GM12801 (cell line): Measurements from ENCODE around the gene MLC1.

ENCODE experiments used
- TF ChIP-seq, protein P1 (sequence below): IDR thresholded peaks from one replicate; pipeline ENCODE4 v1.5.1; 2011; ENCODE audit warnings: control low read depth; ENCODE audit not compliant: insufficient read length; ENCODE audit errors: extremely low read depth

The MLC1 gene

DNA sequence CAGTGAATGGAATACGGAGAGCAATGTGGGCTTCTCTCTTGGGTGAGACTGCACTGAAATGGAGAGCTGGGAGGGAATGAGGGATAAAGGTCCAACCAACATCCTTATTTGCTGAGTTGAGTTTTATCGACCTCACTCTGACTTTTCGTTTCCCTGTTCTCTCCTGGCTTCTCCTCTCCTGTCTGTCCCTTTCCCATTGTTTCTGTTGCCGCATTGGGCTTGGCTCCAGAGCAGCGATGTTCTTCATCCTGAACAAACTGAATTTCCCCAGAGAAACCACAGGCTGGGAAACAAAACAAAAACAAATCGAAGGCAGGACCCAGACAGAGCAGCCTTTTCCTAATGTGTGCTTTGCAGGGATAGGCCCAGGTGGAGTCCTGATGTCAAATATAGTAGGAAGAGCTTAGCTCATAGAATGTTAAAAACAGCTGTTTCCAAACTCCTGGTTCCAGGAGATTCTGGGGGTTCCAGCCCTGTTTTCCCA lies 34.6 kb upstream of the MLC1 start:
- TF ChIP-seq, protein P1, sequence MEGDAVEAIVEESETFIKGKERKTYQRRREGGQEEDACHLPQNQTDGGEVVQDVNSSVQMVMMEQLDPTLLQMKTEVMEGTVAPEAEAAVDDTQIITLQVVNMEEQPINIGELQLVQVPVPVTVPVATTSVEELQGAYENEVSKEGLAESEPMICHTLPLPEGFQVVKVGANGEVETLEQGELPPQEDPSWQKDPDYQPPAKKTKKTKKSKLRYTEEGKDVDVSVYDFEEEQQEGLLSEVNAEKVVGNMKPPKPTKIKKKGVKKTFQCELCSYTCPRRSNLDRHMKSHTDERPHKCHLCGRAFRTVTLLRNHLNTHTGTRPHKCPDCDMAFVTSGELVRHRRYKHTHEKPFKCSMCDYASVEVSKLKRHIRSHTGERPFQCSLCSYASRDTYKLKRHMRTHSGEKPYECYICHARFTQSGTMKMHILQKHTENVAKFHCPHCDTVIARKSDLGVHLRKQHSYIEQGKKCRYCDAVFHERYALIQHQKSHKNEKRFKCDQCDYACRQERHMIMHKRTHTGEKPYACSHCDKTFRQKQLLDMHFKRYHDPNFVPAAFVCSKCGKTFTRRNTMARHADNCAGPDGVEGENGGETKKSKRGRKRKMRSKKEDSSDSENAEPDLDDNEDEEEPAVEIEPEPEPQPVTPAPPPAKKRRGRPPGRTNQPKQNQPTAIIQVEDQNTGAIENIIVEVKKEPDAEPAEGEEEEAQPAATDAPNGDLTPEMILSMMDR: no peak

DNA sequence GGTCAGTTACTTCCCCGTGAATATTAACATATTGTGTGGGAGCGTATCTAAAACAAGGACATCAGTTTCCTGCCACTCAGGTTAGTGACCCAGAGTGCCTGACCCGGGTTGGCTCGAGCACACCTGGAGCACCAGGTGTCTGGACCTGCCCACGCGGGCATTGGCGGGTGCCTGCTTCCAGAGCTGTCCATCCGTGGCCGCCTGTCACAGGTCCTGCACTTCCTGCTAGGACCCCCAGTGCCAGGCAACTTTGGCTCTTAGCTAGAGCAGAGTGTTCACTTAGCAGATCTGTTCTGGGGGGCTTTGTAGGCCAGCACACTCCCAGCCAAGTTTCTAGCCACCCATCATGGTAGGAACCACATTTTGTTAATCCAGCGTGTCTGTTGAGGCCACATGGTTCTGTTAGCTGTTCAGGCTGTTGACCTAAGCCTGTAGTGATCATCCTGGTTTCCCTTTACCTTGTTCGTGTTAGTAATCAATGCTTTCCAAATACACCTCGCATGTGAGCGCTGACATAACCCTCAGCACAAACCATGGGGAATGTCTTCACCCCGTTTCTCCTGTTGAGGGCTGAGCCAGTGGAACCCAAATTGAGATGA lies 34.0 kb upstream of the MLC1 start:
- TF ChIP-seq, protein P1: no peak

DNA sequence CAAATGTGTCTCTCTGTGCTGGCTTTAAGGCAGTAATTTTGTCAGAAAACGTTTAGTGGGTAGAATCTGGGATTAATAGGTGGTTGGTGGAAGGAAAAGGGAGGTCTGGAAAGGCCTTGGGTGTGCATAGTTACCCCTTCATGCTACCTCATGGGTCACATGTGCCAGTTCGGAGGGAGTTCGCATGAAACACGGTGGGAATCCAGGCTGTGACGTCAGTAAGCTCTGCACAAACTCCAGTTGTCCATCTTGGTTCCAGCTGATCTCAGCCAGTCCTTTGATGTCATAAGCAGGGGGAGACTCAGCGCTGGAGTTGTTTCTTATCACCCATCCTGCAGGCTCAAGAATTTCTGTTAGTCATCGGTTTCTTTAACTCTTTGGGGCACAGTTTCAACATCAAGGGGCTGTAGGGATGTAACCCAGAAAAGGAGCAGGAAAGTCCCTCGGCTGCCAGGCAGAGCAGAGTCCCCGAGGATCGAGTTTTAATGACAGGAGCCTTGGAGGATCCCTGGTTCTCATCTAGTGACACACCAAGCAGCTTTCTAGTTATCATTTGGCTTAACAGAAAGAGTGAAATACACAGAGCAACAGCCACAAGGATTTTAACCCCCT lies 33.4 kb upstream of the MLC1 start:
- TF ChIP-seq, protein P1: no peak

DNA sequence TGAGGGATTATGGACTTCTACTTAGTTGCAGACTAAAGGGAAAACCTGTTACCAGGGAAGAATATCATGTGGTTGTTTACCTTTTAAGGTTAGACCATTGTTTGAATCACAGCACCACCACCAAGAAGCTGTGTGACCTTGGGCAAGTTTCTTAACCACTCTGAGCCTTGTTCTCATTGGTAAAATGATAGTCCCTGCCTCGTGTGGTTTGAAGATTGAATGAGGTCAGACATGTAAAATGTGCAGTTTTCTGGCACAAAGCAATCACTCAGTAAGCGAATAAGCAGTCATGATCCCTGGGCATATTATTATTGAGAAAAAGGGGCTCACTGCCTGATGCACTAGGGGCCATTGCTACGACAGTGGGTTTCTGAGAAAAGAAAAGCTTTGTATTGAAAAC lies 32.9 kb upstream of the MLC1 start:
- TF ChIP-seq, protein P1: no peak

DNA sequence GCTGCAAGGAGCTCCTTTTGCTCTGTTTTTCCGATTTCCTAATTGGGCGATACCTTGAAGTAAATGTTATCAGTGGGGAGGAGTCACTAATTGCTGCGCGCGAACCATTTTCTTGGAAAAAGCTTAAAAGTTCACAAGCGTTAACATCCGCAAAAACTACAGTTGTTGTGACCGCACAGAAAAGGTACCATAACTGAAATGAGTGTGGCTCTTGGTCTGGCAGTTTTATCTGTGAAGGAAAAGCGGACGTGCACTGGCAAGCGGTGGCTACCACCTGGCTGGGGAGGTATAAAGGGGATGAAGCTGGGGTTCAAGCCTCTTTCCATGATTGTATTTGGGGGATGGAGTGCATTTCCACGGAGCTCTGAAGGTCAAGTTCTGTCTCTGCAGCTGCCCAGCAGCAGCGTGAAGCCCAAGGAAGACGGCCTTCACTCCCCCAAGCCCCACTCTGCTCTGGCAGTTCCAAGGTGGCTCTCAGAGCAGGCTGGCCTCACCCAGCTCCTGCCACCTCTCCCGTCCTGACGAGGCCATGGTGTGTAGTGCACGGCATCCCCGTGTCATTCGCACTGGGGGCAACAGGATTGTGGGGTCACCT lies 32.0 kb upstream of the MLC1 start:
- TF ChIP-seq, protein P1: no peak

DNA sequence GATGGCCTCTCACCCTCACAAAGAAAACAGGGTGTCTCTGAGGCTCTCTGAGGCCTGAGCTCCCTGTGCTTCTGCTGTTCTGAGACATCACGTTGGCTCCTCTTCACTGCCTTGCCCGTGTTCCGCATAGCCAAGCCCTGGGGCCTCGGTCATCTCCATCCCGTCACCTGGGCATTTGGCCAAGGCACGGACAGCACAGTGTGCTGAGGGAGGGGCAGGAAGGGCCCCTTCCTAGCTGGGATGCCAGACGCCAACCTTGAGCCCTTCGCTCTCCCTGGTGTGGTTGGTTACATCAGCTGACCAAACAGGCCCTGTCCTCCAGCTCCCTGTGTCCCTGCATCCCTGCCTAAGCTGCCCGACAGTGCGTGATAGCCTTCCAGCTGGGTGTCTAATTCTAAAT lies 30.5 kb upstream of the MLC1 start:
- TF ChIP-seq, protein P1: no peak

DNA sequence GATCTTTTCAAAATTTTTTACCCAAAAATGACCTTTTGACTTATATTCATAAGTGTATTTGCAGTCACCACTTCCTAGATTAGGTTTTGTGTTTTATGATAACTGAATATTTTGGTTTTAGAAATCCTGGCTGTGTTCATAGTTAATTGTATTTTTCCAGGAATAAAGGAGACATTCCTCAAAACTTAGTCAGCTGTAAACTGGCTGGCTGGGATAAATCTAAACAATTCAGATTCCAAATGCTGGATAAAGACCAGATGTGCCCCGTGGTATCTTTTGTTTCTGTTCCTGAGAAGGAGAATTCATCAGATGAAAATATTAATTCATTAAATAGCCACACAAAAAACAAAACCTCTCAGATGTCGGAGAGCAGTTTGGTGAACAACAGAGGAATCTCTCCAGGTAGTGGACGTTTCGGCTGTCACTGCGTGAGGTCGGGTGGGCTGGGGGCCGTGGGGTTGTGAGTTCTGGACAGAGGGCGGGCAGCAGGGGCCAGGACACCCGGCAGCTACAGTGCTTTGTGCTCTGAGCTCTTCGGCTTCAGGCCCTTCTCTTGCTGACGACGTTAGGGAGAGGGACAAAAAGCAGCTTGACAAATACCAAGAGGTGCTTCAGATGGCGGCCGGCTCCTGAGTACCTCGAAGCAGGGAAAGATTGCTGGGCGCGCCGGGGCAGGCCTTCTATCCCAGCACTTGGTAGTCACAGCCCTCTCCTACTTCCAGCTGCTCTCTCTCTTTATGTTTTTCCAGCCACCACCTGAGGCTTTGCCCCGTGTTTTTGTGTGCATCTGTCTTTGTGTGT lies 29.2 kb upstream of the MLC1 start:
- TF ChIP-seq, protein P1: no peak
